ENCODE measurements around the gene AP1AR.

Gene AP1AR

GRCh38 chr4:112247021-112247420 lies 15.4 kb downstream of the AP1AR start:
- peaks cover 4% of the 10 kb centered on the region for H3K36me3 Mint-ChIP-seq (ENCODE audit: low read depth)
- no peak for DNase-seq
- H3K4me1 Mint-ChIP-seq (ENCODE audit: low read depth), result peaks cover 6% of the 10 kb centered on the region
- no peaks in the 10 kb centered on the region for H3K9me3 Mint-ChIP-seq
- H3K4me3 Mint-ChIP-seq, result no peak overlapping the region
- H3K27me3 Mint-ChIP-seq, result no peaks in the 10 kb centered on the region
- no peak overlapping the region for H3K27ac Mint-ChIP-seq

DNA sequence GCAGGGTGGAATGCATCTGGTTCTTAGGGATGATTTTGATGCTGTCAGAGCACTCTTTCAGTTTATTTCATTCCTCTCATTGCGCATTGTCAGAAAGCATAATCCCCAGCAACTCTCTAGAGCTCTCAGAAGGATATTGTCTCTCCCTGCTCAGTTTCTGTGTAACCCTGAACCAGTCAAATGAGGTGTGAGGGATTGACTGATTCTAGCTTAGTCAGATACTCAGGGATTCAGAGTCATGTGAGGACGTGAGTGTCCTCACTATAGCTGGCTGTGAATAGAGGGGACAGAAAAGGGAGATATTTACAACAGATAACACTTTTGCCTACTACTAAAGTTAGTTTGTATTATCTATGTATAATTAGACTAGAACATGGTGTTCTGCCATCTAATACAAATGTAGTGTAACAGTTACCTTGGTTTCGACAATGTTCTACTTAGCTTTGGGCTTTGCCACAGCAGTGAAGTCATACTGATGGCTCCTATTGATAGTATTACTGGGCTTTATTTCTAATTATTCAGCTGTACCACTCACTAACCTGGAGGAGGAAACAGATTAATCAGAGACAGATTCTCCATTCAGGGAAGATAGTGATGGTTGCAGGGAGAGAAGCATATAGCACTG lies 19.5 kb downstream of the AP1AR start:
- no peak for DNase-seq

GRCh38 chr4:112252234-112252633 lies 20.6 kb downstream of the AP1AR start:
- no peak for DNase-seq
- peaks cover 17% of the 10 kb centered on the region for H3K36me3 Mint-ChIP-seq (ENCODE audit: low read depth)
- H3K27ac Mint-ChIP-seq, result no peak overlapping the region
- no peak overlapping the region for H3K4me3 Mint-ChIP-seq
- no peaks in the 10 kb centered on the region for H3K27me3 Mint-ChIP-seq
- no peaks in the 10 kb centered on the region for H3K9me3 Mint-ChIP-seq
- peaks cover 2% of the 10 kb centered on the region for H3K4me1 Mint-ChIP-seq (ENCODE audit: low read depth)

More for the DNA sequence above, 19.5 kb downstream of the AP1AR start:
- no peaks in the 10 kb centered on the region for H3K27me3 Mint-ChIP-seq
- peaks cover 12% of the 10 kb centered on the region for H3K36me3 Mint-ChIP-seq (ENCODE audit: low read depth)
- no peaks in the 10 kb centered on the region for H3K9me3 Mint-ChIP-seq
- no peak overlapping the region for H3K27ac Mint-ChIP-seq
- no peak overlapping the region for H3K4me3 Mint-ChIP-seq
- peaks cover 2% of the 10 kb centered on the region for H3K4me1 Mint-ChIP-seq (ENCODE audit: low read depth)

- no peaks in the 10 kb centered on the region for H3K9me3 Mint-ChIP-seq
- H3K27me3 Mint-ChIP-seq, result no peaks in the 10 kb centered on the region
- peaks cover 2% of the 10 kb centered on the region for H3K4me1 Mint-ChIP-seq (ENCODE audit: low read depth)
- H3K27ac Mint-ChIP-seq, result no peak overlapping the region
- DNase-seq, result no peak
- peaks cover 17% of the 10 kb centered on the region for H3K36me3 Mint-ChIP-seq (ENCODE audit: low read depth)
- no peak overlapping the region for H3K4me3 Mint-ChIP-seq
Measured at GRCh38 chr4:112253382-112254000, 21.9 kb downstream of the AP1AR start.

DNA sequence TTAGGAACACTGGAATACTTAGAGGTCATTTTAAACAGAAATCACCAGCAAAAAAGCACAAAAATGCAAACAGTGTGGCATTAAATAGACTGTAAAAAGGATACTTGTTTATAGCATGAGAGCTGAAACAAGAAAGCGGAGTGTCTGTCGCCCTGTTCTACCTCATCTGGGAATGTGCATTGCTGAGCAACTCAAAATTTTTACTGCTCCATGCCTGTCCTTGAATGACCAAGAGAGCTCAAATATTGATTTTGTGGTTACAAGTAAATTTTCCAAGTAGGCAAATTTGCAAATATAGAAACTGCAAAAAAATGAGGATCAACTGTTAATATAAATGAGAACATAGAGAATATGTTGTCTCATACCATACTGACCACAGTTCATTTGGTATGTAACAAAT lies 25.5 kb downstream of the AP1AR start:
- no peaks in the 10 kb centered on the region for H3K9me3 Mint-ChIP-seq
- H3K4me3 Mint-ChIP-seq, result no peak overlapping the region
- no peak for DNase-seq
- no peaks in the 10 kb centered on the region for H3K4me1 Mint-ChIP-seq (ENCODE audit: low read depth)
- no peaks in the 10 kb centered on the region for H3K27me3 Mint-ChIP-seq
- H3K27ac Mint-ChIP-seq, result no peak overlapping the region
- H3K36me3 Mint-ChIP-seq (ENCODE audit: low read depth), result peaks cover 33% of the 10 kb centered on the region

- no peak overlapping the region for H3K4me3 Mint-ChIP-seq
- peak overlapping the region; percentile 58 for H3K27ac Mint-ChIP-seq
- peaks cover 28% of the 10 kb centered on the region for H3K4me1 Mint-ChIP-seq (ENCODE audit: low read depth)
- no peak for DNase-seq
- H3K36me3 Mint-ChIP-seq (ENCODE audit: low read depth), result peaks cover 56% of the 10 kb centered on the region
- H3K9me3 Mint-ChIP-seq, result no peaks in the 10 kb centered on the region
- H3K27me3 Mint-ChIP-seq, result no peaks in the 10 kb centered on the region
Measured at GRCh38 chr4:112266823-112267222, 35.2 kb downstream of the AP1AR start.

DNA sequence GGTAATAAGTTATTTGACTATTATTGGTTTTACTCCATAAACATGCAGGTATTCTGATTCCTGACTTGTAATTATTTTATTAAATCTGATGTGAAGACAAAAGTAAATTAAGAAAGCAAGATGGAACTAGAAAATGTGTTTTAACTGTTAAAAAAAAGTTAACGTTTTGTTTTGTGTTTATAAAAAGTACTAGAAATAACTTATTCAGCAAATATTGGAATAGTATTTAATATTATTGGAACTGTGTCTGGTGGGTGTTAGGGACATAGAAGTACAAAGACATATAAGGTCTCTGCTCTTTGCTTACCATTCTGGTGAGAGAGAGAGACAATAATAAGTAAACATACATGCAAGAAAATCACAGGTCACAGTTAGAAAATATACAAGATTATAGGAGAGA lies 38.5 kb downstream of the AP1AR start:
- H3K36me3 Mint-ChIP-seq (ENCODE audit: low read depth), result peaks cover 51% of the 10 kb centered on the region
- H3K27me3 Mint-ChIP-seq, result no peaks in the 10 kb centered on the region
- H3K4me3 Mint-ChIP-seq, result no peak overlapping the region
- no peak for DNase-seq
- peak overlapping the region; percentile 60 for H3K27ac Mint-ChIP-seq
- H3K4me1 Mint-ChIP-seq (ENCODE audit: low read depth), result peaks cover 56% of the 10 kb centered on the region
- H3K9me3 Mint-ChIP-seq, result no peaks in the 10 kb centered on the region

GRCh38 chr4:112270640-112271421 lies 39.2 kb downstream of the AP1AR start:
- no peak overlapping the region for H3K4me3 Mint-ChIP-seq
- peaks cover 63% of the 10 kb centered on the region for H3K4me1 Mint-ChIP-seq (ENCODE audit: low read depth)
- no peaks in the 10 kb centered on the region for H3K9me3 Mint-ChIP-seq
- DNase-seq, result no peak
- H3K27ac Mint-ChIP-seq, result peak overlapping the region; percentile 60
- H3K36me3 Mint-ChIP-seq (ENCODE audit: low read depth), result peaks cover 55% of the 10 kb centered on the region
- no peaks in the 10 kb centered on the region for H3K27me3 Mint-ChIP-seq

- Mint-ChIP-seq H3K36me3 (ENCODE audit: low read depth) (peaks cover 61% of the 10 kb centered on the region), H3K27ac (peak overlapping the region; percentile 60), H3K27me3 (no peaks in the 10 kb centered on the region), H3K4me1 (ENCODE audit: low read depth) (peaks cover 65% of the 10 kb centered on the region), H3K4me3 (no peak overlapping the region), H3K9me3 (no peaks in the 10 kb centered on the region)
- no peak for DNase-seq
Measured at GRCh38 chr4:112272292-112272691, 40.7 kb downstream of the AP1AR start.

DNA sequence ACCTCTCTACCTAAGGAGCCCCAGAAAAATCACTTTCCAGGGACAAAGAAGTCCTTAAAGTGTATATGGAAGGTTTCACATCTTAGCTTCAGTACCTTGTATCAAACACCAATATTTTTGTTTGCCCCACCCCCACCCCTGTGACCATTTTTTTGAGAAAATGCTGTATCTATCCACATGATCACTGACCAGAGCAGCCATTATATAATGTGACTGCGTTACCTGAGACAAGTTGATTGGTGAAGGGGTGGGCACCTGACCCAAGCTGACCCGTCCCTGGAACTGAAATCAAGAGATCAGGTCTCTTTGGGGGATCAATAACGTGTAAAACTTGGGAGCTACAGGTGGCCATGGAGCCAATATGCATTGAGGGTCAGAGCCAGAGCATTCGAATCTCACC lies 43.4 kb downstream of the AP1AR start:
- Mint-ChIP-seq H3K27ac (peak overlapping the region; percentile 44), H3K4me1 (ENCODE audit: low read depth) (peaks cover 82% of the 10 kb centered on the region), H3K9me3 (no peaks in the 10 kb centered on the region)

GRCh38 chr4:112276113-112276512 lies 44.5 kb downstream of the AP1AR start:
- Mint-ChIP-seq H3K27ac (peak overlapping the region; percentile 24), H3K4me3 (no peak overlapping the region), H3K4me1 (ENCODE audit: low read depth) (peaks cover 83% of the 10 kb centered on the region), H3K36me3 (ENCODE audit: low read depth) (peaks cover 69% of the 10 kb centered on the region), H3K27me3 (no peaks in the 10 kb centered on the region), H3K9me3 (no peaks in the 10 kb centered on the region)
- no peak for DNase-seq

More for the DNA sequence above, 43.4 kb downstream of the AP1AR start:
- peaks cover 60% of the 10 kb centered on the region for H3K36me3 Mint-ChIP-seq (ENCODE audit: low read depth)
- H3K27me3 Mint-ChIP-seq, result no peaks in the 10 kb centered on the region
- no peak for DNase-seq
- H3K4me3 Mint-ChIP-seq, result no peak overlapping the region

DNA sequence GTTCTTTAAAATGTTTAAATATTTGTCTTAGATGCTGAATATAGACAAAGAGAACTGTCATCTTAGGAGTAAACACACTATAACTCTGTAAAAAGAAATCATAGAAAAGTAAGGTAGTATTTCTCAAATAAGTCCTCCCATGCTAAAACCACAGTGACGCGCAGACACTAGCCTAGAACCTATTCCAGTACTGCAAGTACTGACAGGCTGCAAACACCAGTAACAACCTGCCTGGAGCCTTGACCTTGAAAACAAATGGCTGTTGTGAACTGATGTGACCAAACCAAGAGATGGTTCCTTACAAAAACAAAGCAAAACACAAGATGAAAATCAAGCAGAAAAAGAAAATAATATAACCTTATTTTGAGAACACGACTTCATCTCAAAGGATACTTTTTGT lies 45.6 kb downstream of the AP1AR start:
- DNase-seq, result no peak
- Mint-ChIP-seq H3K27ac (no peak overlapping the region), H3K27me3 (no peaks in the 10 kb centered on the region), H3K4me1 (ENCODE audit: low read depth) (peaks cover 83% of the 10 kb centered on the region), H3K9me3 (no peaks in the 10 kb centered on the region), H3K36me3 (ENCODE audit: low read depth) (peaks cover 72% of the 10 kb centered on the region), H3K4me3 (no peak overlapping the region)

- Mint-ChIP-seq H3K4me1 (ENCODE audit: low read depth) (peaks cover 84% of the 10 kb centered on the region), H3K27ac (peak overlapping the region; percentile 64), H3K4me3 (no peak overlapping the region), H3K27me3 (no peaks in the 10 kb centered on the region), H3K9me3 (no peaks in the 10 kb centered on the region), H3K36me3 (ENCODE audit: low read depth) (peaks cover 74% of the 10 kb centered on the region)
- DNase-seq, result no peak
Measured at GRCh38 chr4:112277705-112278448, 46.3 kb downstream of the AP1AR start.

DNA sequence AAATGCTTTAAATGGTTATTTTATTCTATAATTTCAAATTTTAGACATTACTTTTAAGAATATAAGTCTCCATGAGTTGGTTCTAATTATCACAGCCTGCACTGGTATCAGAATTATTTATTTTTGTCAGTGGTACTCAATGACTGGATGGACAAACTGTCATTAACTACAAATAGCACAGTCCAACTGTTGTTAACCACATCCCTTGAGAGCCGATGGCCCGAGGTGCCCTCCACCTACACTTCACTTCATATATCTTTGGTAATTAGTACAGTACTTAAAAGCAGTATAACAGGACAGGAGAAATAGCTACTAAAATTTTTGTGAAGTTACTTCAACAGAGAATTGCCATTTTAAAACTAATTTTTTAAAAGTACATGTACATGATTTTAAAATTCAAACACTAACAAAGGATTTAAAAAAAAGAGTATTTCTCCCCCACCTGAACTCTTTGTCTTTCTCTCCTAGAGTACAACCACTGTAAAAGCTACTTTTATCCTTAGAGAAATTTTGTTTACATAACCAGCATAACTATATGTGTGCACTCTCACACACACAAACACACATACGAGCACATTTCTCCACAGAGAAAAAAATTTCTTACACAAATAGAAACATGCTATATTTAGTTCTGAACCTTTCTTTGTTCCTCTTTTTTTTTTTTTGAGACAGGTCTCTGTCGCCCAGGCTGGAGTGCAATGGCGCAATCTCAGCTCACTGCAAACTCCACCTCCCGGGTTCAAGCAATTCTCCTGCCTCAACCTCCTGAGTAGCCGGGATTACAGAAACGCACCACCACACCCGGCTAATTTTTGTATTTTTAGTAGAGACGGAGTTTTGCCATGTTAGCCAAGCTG lies 47.7 kb downstream of the AP1AR start:
- Mint-ChIP-seq H3K4me3 (no peak overlapping the region), H3K9me3 (no peaks in the 10 kb centered on the region), H3K27ac (peak overlapping the region; percentile 71), H3K27me3 (no peaks in the 10 kb centered on the region), H3K4me1 (ENCODE audit: low read depth) (peaks cover 83% of the 10 kb centered on the region), H3K36me3 (ENCODE audit: low read depth) (peaks cover 81% of the 10 kb centered on the region)
- DNase-seq, result no peak

Data from activated T-cell treated with anti-CD3 and anti-CD28 coated beads, Interleukin-2, amount 50 U/mL, for 24 hours (primary cell).